B cell (primary cell): ENCODE results near the gene FGF8. TPM values are rescaled to one million over a fixed set of nuclear protein-coding genes. Genes with fewer than 3 reads are reported as not detected.
A peak's percentile ranks its signal among the peaks of the same experiment; 100 is the strongest.

ENCODE experiments used
- ATAC-seq: fragments of 200-7000 bp; cut with Tn5 transposase; one replicate; pipeline ENCODE4 v1.10.0; 2021; ENCODE audit warnings: low read depth, mild to moderate bottlenecking, moderate number of reproducible peaks, moderate library complexity
- CTCF ChIA-PET: fragments of 350-600 bp; sonication (Branson Sonifier 250); formaldehyde crosslinking; loops from one replicate; lab custom pipeline; 2021; ENCODE audit warnings: antibody characterized with exemption, inconsistent platforms; lab: Charles Lee
- POLR2A ChIA-PET: fragments of 350-600 bp; sonication (Branson Sonifier 250); formaldehyde crosslinking; loops from one replicate; lab custom pipeline; 2021; ENCODE audit warnings: antibody characterized with exemption; lab: Charles Lee
- DNase-seq: peaks from one replicate; pipeline ENCODE4 v3.0.0; 2013
- H2AFZ ChIP-seq: 2 replicates; pipeline ENCODE4 v1.6.1; 2012; ENCODE audit warnings: mild to moderate bottlenecking, low read depth, low read length; ENCODE audit not compliant: insufficient read depth, poor library complexity, severe bottlenecking
- H3K27ac ChIP-seq, 2 donors: 1 replicate in 1 of 2; 2 replicates in 1 of 2; pipeline ENCODE4 v1.5.1; 2012 to 2013; ENCODE audit warnings: low read length in 2 of 2, mild to moderate bottlenecking in 2 of 2, moderate library complexity in 1 of 2
- H3K27me3 ChIP-seq, 4 experiments: fragments of 200-600 bp in 1 of 4; sonication (generic) in 1 of 4; replicated peaks in 1 of 4; 1 replicate in 2 of 4; 2 replicates in 2 of 4; pipeline versions ENCODE4 v1.6.1 to v1.7.0; 2013 to 2016; ENCODE audit warnings: low read length in 3 of 4, mild to moderate bottlenecking in 2 of 4, mixed read lengths in 1 of 4, moderate library complexity in 1 of 4; ENCODE audit not compliant: insufficient read depth in 4 of 4, control insufficient read depth in 3 of 4; ENCODE audit errors: control extremely low read depth in 1 of 4
- H3K36me3 ChIP-seq, 2 experiments: replicated peaks in 1 of 2; 1 replicate in 1 of 2; 2 replicates in 1 of 2; pipeline versions ENCODE4 v1.6.1 to v1.7.1; 2013; ENCODE audit warnings: low read length in 1 of 2; ENCODE audit not compliant: insufficient read depth in 2 of 2, control insufficient read depth in 1 of 2; ENCODE audit errors: control extremely low read depth in 1 of 2, extremely low read depth in 1 of 2
- H3K4me1 ChIP-seq, 2 donors: fragments of 200-600 bp in 1 of 2; sonication (generic) in 1 of 2; 1 replicate in 1 of 2; 2 replicates in 1 of 2; pipeline versions ENCODE4 v1.5.1 to v1.6.1; 2013 to 2017; ENCODE audit warnings: low read length in 2 of 2; ENCODE audit not compliant: control insufficient read depth in 2 of 2, insufficient read depth in 2 of 2
- H3K4me2 ChIP-seq: replicated peaks from 2 replicates; pipeline ENCODE3; 2012; ENCODE audit warnings: mild to moderate bottlenecking, low read depth, low read length; ENCODE audit not compliant: poor library complexity, severe bottlenecking
- H3K4me3 ChIP-seq, 5 experiments: fragments of 200-600 bp in 1 of 5; sonication (generic) in 1 of 5; 1 replicate in 3 of 5; 2 replicates in 2 of 5; pipeline versions ENCODE4 v1.5.1 to v1.7.0; 2011 to 2016; ENCODE audit warnings: low read length in 4 of 5, mild to moderate bottlenecking in 4 of 5, low read depth in 2 of 5, control low read depth in 1 of 5, moderate library complexity in 1 of 5; ENCODE audit not compliant: insufficient read depth in 1 of 5; ENCODE audit errors: control extremely low read depth in 1 of 5, extremely low read depth in 1 of 5
- H3K79me2 ChIP-seq: fragments of 200-600 bp; sonication (generic); one replicate; pipeline ENCODE4 v1.6.0; 2016; ENCODE audit warnings: low read length; ENCODE audit not compliant: control insufficient read depth, insufficient read depth
- H3K9ac ChIP-seq: fragments of 200-600 bp; sonication (generic); 2 replicates; pipeline ENCODE4 v1.6.1; 2017; ENCODE audit warnings: mild to moderate bottlenecking, low read length, moderate library complexity
- H3K9me3 ChIP-seq, 3 donors: one replicate each; pipeline versions ENCODE4 v1.6.1 to v1.7.1; 2013; ENCODE audit warnings: low read length in 2 of 3; ENCODE audit not compliant: control insufficient read depth in 2 of 3, insufficient read depth in 1 of 3; ENCODE audit errors: control extremely low read depth in 1 of 3
- H4K20me1 ChIP-seq: 2 replicates; pipeline ENCODE4 v1.6.0; 2012; ENCODE audit warnings: mild to moderate bottlenecking, low read length; ENCODE audit not compliant: insufficient read depth, control insufficient read depth, poor library complexity, severe bottlenecking
- H3K27ac Mint-ChIP-seq: one replicate; pipeline ENCODE4 v1.8.0; 2021; ENCODE audit warnings: mixed read lengths
- H3K27me3 Mint-ChIP-seq: one replicate; pipeline ENCODE4 v1.8.0; 2021; ENCODE audit warnings: mixed read lengths
- H3K4me1 Mint-ChIP-seq: one replicate; pipeline ENCODE4 v1.8.0; 2021; ENCODE audit warnings: mixed read lengths
- H3K4me3 Mint-ChIP-seq: one replicate; pipeline ENCODE4 v1.8.0; 2021; ENCODE audit warnings: mixed read lengths
- H3K9me3 Mint-ChIP-seq: one replicate; pipeline ENCODE4 v1.8.0; 2022; ENCODE audit warnings: mixed read lengths; ENCODE audit not compliant: insufficient read depth
- EZH2 ChIP-seq: IDR thresholded peaks from 2 replicates; pipeline ENCODE4 v1.6.1; 2012; ENCODE audit warnings: borderline replicate concordance, low read depth, mild to moderate bottlenecking, moderate library complexity, low read length; ENCODE audit not compliant: insufficient read depth, poor library complexity, severe bottlenecking
- WGBS: methylation state at CpG from one replicate; pipeline ENCODE4 v1.1.5; 2013; ENCODE audit warnings: missing lambda C conversion rate; ENCODE audit not compliant: insufficient coverage; 5-methylcytosine and 5-hydroxymethylcytosine counted together
- intact Hi-C: fragments of 100-400 bp; cut with micrococcal nuclease; formaldehyde crosslinking; loops from one replicate; pipeline ENCODE4 v1.10.0; 2022
- polyA plus RNA-seq: library from polyadenylated mRNA; depleted of rRNA; stranded (reverse); fragments of >200 nt; gene quantifications from 2 replicates; pipeline ENCODE4 v1.2.3, GENCODE V29; 2012
- total RNA-seq, 2 donors: library from RNA; stranded (reverse); fragments of 120-200 nt in 1 of 2; gene quantifications; 1 replicate in 1 of 2; 2 replicates in 1 of 2; pipeline versions ENCODE4 v1.2.3 to v1.2.4, GENCODE V29; 2013 to 2022
- TF ChIP-seq, protein P1 (sequence below): fragments of 200-600 bp; IDR thresholded peaks from one replicate; pipeline ENCODE4 v1.8.0; 2022; ENCODE audit warnings: antibody characterized with exemption, mild to moderate bottlenecking

The FGF8 gene
- total and polyA plus RNA-seq, 2 donors (not counting 1 experiment from before 2014, with no cell fraction given), result not detected

- no peak overlapping the region for H3K27ac ChIP-seq
- peak overlapping the region; percentile 92 for H3K4me2 ChIP-seq
- H3K27me3 Mint-ChIP-seq, result peaks cover 20% of the 10 kb centered on the region
- POLR2A ChIA-PET, result interaction anchor here (0.5 to 0.9 kb wide), 3 partner anchors 9 to 320 kb away, joined by 3 read pairs; partner anchors contain the start of gene OGA
- H3K36me3 ChIP-seq, result peaks cover 0 to 17% of the 10 kb centered on the region in 2 experiments
- intact Hi-C loops, result loop anchor here (1.0 to 5.0 kb wide), 5 partner anchors 14 to 292 kb away; partner anchors contain the start of genes DPCD, FBXW4 and POLL
- ATAC-seq (peak; percentile 64), DNase-seq (peak; percentile 79)
- peaks cover 66% of the 10 kb centered on the region for H3K4me1 Mint-ChIP-seq
- WGBS, result 74% methylated on average over 11 of the region's 14 CpGs
- H2AFZ ChIP-seq, result no peak overlapping the region
- no peaks in the 10 kb centered on the region for H3K9me3 Mint-ChIP-seq
- no peak overlapping the region for H3K9ac ChIP-seq
- H3K4me3 Mint-ChIP-seq, result peak overlapping the region; percentile 99
- peaks cover 54% of the 10 kb centered on the region for H4K20me1 ChIP-seq
- peaks cover 24% of the 10 kb centered on the region for H3K79me2 ChIP-seq
- peaks cover 0 to 14% (median 0%) of the 10 kb centered on the region in 3 donors for H3K9me3 ChIP-seq
- H3K4me3 ChIP-seq, result no peak overlapping the region
- no peak overlapping the region for H3K27ac Mint-ChIP-seq
- peaks cover 0 to 34% (median 18%) of the 10 kb centered on the region in 4 experiments for H3K27me3 ChIP-seq
- H3K4me1 ChIP-seq, result peaks cover 39 to 63% of the 10 kb centered on the region in 2 donors
- CTCF ChIA-PET, result interaction anchor here (0.5 to 5.0 kb wide), 24 partner anchors 9 to 785 kb away, joined by 3 to 48 read pairs (median 4); partner anchors contain the start of genes DPCD, OGA and POLL
- TF ChIP-seq, protein P1, sequence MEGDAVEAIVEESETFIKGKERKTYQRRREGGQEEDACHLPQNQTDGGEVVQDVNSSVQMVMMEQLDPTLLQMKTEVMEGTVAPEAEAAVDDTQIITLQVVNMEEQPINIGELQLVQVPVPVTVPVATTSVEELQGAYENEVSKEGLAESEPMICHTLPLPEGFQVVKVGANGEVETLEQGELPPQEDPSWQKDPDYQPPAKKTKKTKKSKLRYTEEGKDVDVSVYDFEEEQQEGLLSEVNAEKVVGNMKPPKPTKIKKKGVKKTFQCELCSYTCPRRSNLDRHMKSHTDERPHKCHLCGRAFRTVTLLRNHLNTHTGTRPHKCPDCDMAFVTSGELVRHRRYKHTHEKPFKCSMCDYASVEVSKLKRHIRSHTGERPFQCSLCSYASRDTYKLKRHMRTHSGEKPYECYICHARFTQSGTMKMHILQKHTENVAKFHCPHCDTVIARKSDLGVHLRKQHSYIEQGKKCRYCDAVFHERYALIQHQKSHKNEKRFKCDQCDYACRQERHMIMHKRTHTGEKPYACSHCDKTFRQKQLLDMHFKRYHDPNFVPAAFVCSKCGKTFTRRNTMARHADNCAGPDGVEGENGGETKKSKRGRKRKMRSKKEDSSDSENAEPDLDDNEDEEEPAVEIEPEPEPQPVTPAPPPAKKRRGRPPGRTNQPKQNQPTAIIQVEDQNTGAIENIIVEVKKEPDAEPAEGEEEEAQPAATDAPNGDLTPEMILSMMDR, result peak; percentile 96
- TF ChIP-seq EZH2, result no peak
Measured at GRCh38 chr10:101780818-101781654, 5.1 kb upstream of the FGF8 start.
